ENCODE measurements around the gene IDH2. TPM values are rescaled to one million over a fixed set of nuclear protein-coding genes. Genes with fewer than 3 reads are reported as not detected.
"Not testable (repeated sequence)": the region's sequence is repeated elsewhere in the genome, so short reads cannot be mapped to it uniquely, and the experiment has no call there.

The IDH2 gene
- total and polyA plus RNA-seq, 10 of the 15 experiments (the other 5 are each of a cell fraction or from before 2014, with no cell fraction given) = 2.3 to 358 (median 242) TPM

DNA sequence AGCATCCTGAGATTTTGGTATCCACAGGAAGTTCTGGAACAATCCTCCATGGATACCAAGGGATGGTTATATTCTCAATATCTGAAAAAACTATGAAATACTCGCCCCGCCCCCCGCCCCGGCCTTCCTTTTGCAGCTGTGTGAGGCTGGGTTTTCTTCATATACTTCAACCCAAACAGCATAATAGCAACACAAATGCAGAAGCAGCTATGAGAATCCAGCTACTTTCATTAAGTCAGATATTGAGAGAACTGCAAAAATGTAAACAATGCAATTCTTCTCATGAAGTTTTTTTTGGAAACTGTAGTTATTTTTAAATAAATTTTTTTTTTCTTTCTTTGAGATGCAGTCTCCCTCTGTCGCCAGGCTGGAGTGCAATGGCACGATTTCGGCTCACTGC, 10.9 kb upstream of the IDH2 start:
- RAD21 ChIA-PET (ENCODE audit: unreplicated experiment) = no interaction called here
- CTCF ChIA-PET = no interaction called here
- FAIRE-seq (no peak), ATAC-seq (no peak), DNase-seq (ENCODE audit: low read depth, low spot score) (no peak)
- in situ Hi-C loops (cut with MboI) (no loop called here), intact Hi-C loops (cut with micrococcal nuclease; ENCODE audit: unreplicated experiment) (no loop called here)
- SMC1A ChIA-PET (ENCODE audit: uncharacterized antibody, unreplicated experiment) = interaction anchor here (1.0 kb wide), 1 partner anchor 238 kb away, joined by 4 read pairs; no protein-coding TSS in a partner anchor
- TF ChIP-seq, protein P1, sequence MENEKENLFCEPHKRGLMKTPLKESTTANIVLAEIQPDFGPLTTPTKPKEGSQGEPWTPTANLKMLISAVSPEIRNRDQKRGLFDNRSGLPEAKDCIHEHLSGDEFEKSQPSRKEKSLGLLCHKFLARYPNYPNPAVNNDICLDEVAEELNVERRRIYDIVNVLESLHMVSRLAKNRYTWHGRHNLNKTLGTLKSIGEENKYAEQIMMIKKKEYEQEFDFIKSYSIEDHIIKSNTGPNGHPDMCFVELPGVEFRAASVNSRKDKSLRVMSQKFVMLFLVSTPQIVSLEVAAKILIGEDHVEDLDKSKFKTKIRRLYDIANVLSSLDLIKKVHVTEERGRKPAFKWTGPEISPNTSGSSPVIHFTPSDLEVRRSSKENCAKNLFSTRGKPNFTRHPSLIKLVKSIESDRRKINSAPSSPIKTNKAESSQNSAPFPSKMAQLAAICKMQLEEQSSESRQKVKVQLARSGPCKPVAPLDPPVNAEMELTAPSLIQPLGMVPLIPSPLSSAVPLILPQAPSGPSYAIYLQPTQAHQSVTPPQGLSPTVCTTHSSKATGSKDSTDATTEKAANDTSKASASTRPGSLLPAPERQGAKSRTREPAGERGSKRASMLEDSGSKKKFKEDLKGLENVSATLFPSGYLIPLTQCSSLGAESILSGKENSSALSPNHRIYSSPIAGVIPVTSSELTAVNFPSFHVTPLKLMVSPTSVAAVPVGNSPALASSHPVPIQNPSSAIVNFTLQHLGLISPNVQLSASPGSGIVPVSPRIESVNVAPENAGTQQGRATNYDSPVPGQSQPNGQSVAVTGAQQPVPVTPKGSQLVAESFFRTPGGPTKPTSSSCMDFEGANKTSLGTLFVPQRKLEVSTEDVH (IDR thresholded peaks at IDR 0.05; ENCODE audit: low read depth, partially characterized antibody) = no peak
- TF ChIP-seq FOXM1 (IDR thresholded peaks at IDR 0.05; ENCODE audit: low read depth, low read length) (no peak), HDGF (IDR thresholded peaks at IDR 0.05) (no peak), CREM (IDR thresholded peaks at IDR 0.05; ENCODE audit: low read depth) (no peak), SMAD1 (IDR thresholded peaks at IDR 0.05; ENCODE audit: low read depth, partially characterized antibody) (no peak), CHD4 (IDR thresholded peaks at IDR 0.05) (no peak), HDAC6 (IDR thresholded peaks at IDR 0.05; ENCODE audit: unreplicated experiment) (no peak), EED (IDR thresholded peaks at IDR 0.05; ENCODE audit: low read depth) (no peak), FOS (IDR thresholded peaks at IDR 0.05; ENCODE audit: borderline replicate concordance, extremely low read depth, insufficient read length) (no peak)
- TF ChIP-seq, protein P2, sequence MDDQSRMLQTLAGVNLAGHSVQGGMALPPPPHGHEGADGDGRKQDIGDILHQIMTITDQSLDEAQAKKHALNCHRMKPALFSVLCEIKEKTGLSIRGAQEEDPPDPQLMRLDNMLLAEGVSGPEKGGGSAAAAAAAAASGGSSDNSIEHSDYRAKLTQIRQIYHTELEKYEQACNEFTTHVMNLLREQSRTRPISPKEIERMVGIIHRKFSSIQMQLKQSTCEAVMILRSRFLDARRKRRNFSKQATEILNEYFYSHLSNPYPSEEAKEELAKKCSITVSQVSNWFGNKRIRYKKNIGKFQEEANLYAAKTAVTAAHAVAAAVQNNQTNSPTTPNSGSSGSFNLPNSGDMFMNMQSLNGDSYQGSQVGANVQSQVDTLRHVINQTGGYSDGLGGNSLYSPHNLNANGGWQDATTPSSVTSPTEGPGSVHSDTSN (IDR thresholded peaks at IDR 0.05; ENCODE audit: insufficient replicate concordance, low read depth, low read length) = no peak
- TF ChIP-seq, protein P3, sequence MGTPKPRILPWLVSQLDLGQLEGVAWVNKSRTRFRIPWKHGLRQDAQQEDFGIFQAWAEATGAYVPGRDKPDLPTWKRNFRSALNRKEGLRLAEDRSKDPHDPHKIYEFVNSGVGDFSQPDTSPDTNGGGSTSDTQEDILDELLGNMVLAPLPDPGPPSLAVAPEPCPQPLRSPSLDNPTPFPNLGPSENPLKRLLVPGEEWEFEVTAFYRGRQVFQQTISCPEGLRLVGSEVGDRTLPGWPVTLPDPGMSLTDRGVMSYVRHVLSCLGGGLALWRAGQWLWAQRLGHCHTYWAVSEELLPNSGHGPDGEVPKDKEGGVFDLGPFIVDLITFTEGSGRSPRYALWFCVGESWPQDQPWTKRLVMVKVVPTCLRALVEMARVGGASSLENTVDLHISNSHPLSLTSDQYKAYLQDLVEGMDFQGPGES (IDR thresholded peaks at IDR 0.05) = no peak
- H3K9ac ChIP-seq (ENCODE audit: control insufficient read depth, insufficient read depth, low read length) = no peak overlapping the region
- no peaks in the 10 kb centered on the region for H3K79me2 ChIP-seq (ENCODE audit: control insufficient read depth, insufficient read depth, low read length)
- no peaks in the 10 kb centered on the region for H4K20me1 ChIP-seq (ENCODE audit: control insufficient read depth, insufficient read depth)
- POLR2A ChIA-PET = no interaction called here
- no peak overlapping the region for H3K4me3 ChIP-seq
- H3K4me2 ChIP-seq (ENCODE audit: control insufficient read depth, insufficient read depth) = no peak overlapping the region
- H3K9me3 ChIP-seq (replicated peaks; ENCODE audit: control insufficient read depth, insufficient read depth, low read length) = peaks cover 6% of the 10 kb centered on the region
- no peaks in the 10 kb centered on the region for H3K36me3 ChIP-seq (ENCODE audit: control insufficient read depth in 2 of 2, insufficient read depth in 2 of 2, low read length in 1 of 2)
- BruUV-seq (replicated peaks) = no TSS peak
- WGBS (ENCODE audit: insufficient coverage, insufficient replicate concordance, low lambda C conversion rate, missing lambda C conversion rate) = 60% methylated on average over 7 of the region's 7 CpGs
- H3K4me1 ChIP-seq (ENCODE audit: control insufficient read depth, insufficient read depth, low read length) = no peaks in the 10 kb centered on the region
- no peaks in the 10 kb centered on the region for H3K27me3 ChIP-seq (replicated peaks in 1 of 2; ENCODE audit: control insufficient read depth in 2 of 2, insufficient read depth in 2 of 2, low read length in 1 of 2)
- H3K27ac ChIP-seq (ENCODE audit: control insufficient read depth, insufficient read depth) = no peak overlapping the region
- H2AFZ ChIP-seq (ENCODE audit: control insufficient read depth, low read depth, low read length) = no peak overlapping the region

DNA sequence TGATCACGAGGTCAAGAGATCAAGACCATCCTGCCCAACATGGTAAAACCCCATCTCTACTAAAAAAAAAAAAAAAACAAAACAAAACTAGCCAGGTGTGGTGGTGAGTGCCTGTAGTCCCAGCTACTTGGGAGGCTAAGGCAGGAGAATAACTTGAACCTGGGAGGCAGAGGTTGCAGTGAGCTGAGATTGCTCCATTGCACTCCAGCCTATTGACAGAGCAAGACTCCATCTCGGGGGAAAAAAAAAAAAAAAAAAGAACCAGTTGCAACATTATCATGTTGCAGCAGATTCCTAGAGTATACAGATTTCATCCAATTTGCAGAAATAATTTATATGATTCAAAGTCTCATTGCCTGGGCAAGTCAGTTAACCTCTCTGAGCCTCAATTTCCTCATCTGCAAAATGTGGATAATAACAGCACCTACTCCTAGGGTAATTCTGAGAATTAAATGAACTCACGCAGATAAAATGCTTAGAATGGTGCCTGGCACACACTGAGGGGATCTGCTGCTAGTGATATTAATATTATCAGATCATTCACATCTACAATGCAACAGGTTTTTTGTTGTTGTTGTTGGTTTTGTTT, 7.0 kb upstream of the IDH2 start:
- POLR2A ChIA-PET; H3K36me3 ChIP-seq (ENCODE audit: control insufficient read depth in 2 of 2, insufficient read depth in 2 of 2, low read length in 1 of 2); H3K9ac ChIP-seq (ENCODE audit: control insufficient read depth, insufficient read depth, low read length); H3K9me3 ChIP-seq (replicated peaks; ENCODE audit: control insufficient read depth, insufficient read depth, low read length); intact Hi-C loops (cut with micrococcal nuclease; ENCODE audit: unreplicated experiment); in situ Hi-C loops (cut with MboI); CTCF ChIA-PET; RAD21 ChIA-PET (ENCODE audit: unreplicated experiment); H3K4me2 ChIP-seq (ENCODE audit: control insufficient read depth, insufficient read depth); BruUV-seq (replicated peaks); ATAC-seq; H3K4me3 ChIP-seq; H4K20me1 ChIP-seq (ENCODE audit: control insufficient read depth, insufficient read depth); H2AFZ ChIP-seq (ENCODE audit: control insufficient read depth, low read depth, low read length); H3K79me2 ChIP-seq (ENCODE audit: control insufficient read depth, insufficient read depth, low read length); H3K27me3 ChIP-seq (replicated peaks in 1 of 2; ENCODE audit: control insufficient read depth in 2 of 2, insufficient read depth in 2 of 2, low read length in 1 of 2); H3K4me1 ChIP-seq (ENCODE audit: control insufficient read depth, insufficient read depth, low read length); H3K27ac ChIP-seq (ENCODE audit: control insufficient read depth, insufficient read depth); DNase-seq (ENCODE audit: low read depth, low spot score); FAIRE-seq: not testable (repeated sequence)
- SMC1A ChIA-PET (ENCODE audit: uncharacterized antibody, unreplicated experiment) = interaction anchor here (0.9 kb wide), 1 partner anchor 30 kb away, joined by 3 read pairs; no protein-coding TSS in a partner anchor
- 53% methylated on average over 2 of the region's 3 CpGs for WGBS (ENCODE audit: insufficient coverage, insufficient replicate concordance, low lambda C conversion rate, missing lambda C conversion rate)

Data from GM12878 (cell line).